Neural cell (in vitro differentiated cells): Measurements from ENCODE around the gene DROSHA. TPM values are rescaled to one million over a fixed set of nuclear protein-coding genes. Genes with fewer than 3 reads are reported as not detected.

Experiments
- H2AFZ ChIP-seq: fragments of 200-600, 300-800 bp; sonication (generic), shearing (Covaris generic); 2 replicates; pipeline ENCODE4 v1.6.0; 2014; ENCODE audit warnings: low read depth, mild to moderate bottlenecking, antibody characterized with exemption, low read length, moderate library complexity
- H3F3A ChIP-seq: fragments of 200-600 bp; shearing (Covaris generic); 2 replicates; pipeline ENCODE4 v1.6.1; 2016; ENCODE audit warnings: mild to moderate bottlenecking, moderate library complexity, mixed read lengths, antibody characterized with exemption, low read length; ENCODE audit not compliant: insufficient read depth, poor library complexity, severe bottlenecking
- H3K27ac ChIP-seq: fragments of 200-600, 300-800 bp; sonication (generic), shearing (Covaris generic); 2 replicates; pipeline ENCODE4 v1.5.1; 2014; ENCODE audit warnings: mild to moderate bottlenecking, low read length, moderate library complexity
- H3K27me3 ChIP-seq: fragments of 300-800, 200-600 bp; sonication (generic), shearing (Covaris generic); 2 replicates; pipeline ENCODE4 v1.6.0; 2014; ENCODE audit warnings: mild to moderate bottlenecking, low read depth, low read length, moderate library complexity; ENCODE audit not compliant: insufficient read depth
- H3K36me3 ChIP-seq: fragments of 300-800, 200-600 bp; sonication (generic), shearing (Covaris generic); 2 replicates; pipeline ENCODE4 v1.5.1; 2014; ENCODE audit warnings: mild to moderate bottlenecking, antibody characterized with exemption, low read length, moderate library complexity; ENCODE audit not compliant: insufficient read depth
- H3K4me2 ChIP-seq: fragments of 300-800, 200-600 bp; sonication (generic), shearing (Covaris generic); 2 replicates; pipeline ENCODE4 v1.6.0; 2014; ENCODE audit warnings: mild to moderate bottlenecking, low read length
- H3K4me3 ChIP-seq: fragments of 300-800, 200-600 bp; sonication (generic), shearing (Covaris generic); 2 replicates; pipeline ENCODE4 v1.5.1; 2014; ENCODE audit warnings: mild to moderate bottlenecking, low read length, moderate library complexity
- H3K79me2 ChIP-seq: fragments of 200-600 bp; shearing (Covaris generic); replicated peaks from 2 replicates; pipeline ENCODE4 v1.6.0; 2014; ENCODE audit warnings: mild to moderate bottlenecking, low read length, moderate library complexity; ENCODE audit not compliant: insufficient read depth
- H3K9ac ChIP-seq: fragments of 300-800, 200-600 bp; sonication (generic), shearing (Covaris generic); 2 replicates; pipeline ENCODE4 v1.6.1; 2016; ENCODE audit warnings: mild to moderate bottlenecking, low read length, mixed read lengths
- H3K9me2 ChIP-seq: fragments of 200-600 bp; shearing (Covaris generic); 2 replicates; pipeline ENCODE4 v1.6.1; 2016; ENCODE audit warnings: mild to moderate bottlenecking, low read length, mixed read lengths; ENCODE audit not compliant: insufficient read depth
- H3K9me3 ChIP-seq: fragments of 200-600, 300-800 bp; sonication (generic), shearing (Covaris generic); 2 replicates; pipeline ENCODE4 v1.6.1; 2016; ENCODE audit warnings: mild to moderate bottlenecking, mixed run types, low read length, moderate library complexity, mixed read lengths
- H4K20me1 ChIP-seq: fragments of 200-600 bp; shearing (Covaris generic); 2 replicates; pipeline ENCODE4 v1.6.1; 2016; ENCODE audit warnings: mild to moderate bottlenecking, mixed run types; ENCODE audit not compliant: insufficient read depth
- CTCF ChIP-seq: fragments of 450-650 bp; IDR thresholded peaks from 2 replicates; pipeline ENCODE4 v1.5.1; 2014; ENCODE audit warnings: antibody characterized with exemption, mild to moderate bottlenecking, moderate library complexity; ENCODE audit not compliant: poor library complexity, severe bottlenecking
- EP300 ChIP-seq: fragments of 450-650 bp; conservative IDR thresholded peaks from 2 replicates; pipeline ENCODE4 v1.6.1; 2014; ENCODE audit warnings: antibody characterized with exemption, mild to moderate bottlenecking, moderate library complexity; ENCODE audit not compliant: poor library complexity, severe bottlenecking
- EZH2 ChIP-seq: fragments of 200-600, 300-800 bp; shearing (Covaris generic), sonication (generic); IDR thresholded peaks from 2 replicates; pipeline ENCODE4 v1.6.1; 2014; ENCODE audit warnings: antibody characterized with exemption, low read length, borderline replicate concordance, mild to moderate bottlenecking; ENCODE audit not compliant: insufficient read depth, poor library complexity, severe bottlenecking
- MXI1 ChIP-seq: fragments of 450-650 bp; conservative IDR thresholded peaks from 2 replicates; pipeline ENCODE4 v1.6.1; 2014; ENCODE audit warnings: antibody characterized with exemption, mild to moderate bottlenecking; ENCODE audit not compliant: poor library complexity, severe bottlenecking
- POLR2AphosphoS5 ChIP-seq: IDR thresholded peaks from 2 replicates; pipeline ENCODE4 v1.6.1; 2012
- RAD21 ChIP-seq: fragments of 450-650 bp; conservative IDR thresholded peaks from 2 replicates; pipeline ENCODE4 v1.6.1; 2014; ENCODE audit warnings: antibody characterized with exemption, mild to moderate bottlenecking, moderate library complexity
- REST ChIP-seq: IDR thresholded peaks from 2 replicates; pipeline ENCODE4 v1.6.1; 2012; ENCODE audit warnings: borderline replicate concordance
- SMC3 ChIP-seq: fragments of 450-650 bp; conservative IDR thresholded peaks from 2 replicates; pipeline ENCODE4 v1.6.1; 2014; ENCODE audit warnings: antibody characterized with exemption, mild to moderate bottlenecking, moderate library complexity; ENCODE audit not compliant: poor library complexity
- TAF1 ChIP-seq: IDR thresholded peaks from 2 replicates; pipeline ENCODE4 v1.6.1; 2012; ENCODE audit warnings: low read depth
- polyA plus RNA-seq: library from polyadenylated mRNA; depleted of rRNA; stranded (reverse); fragments of >200 nt; gene quantifications from 2 replicates; pipeline ENCODE4 v1.2.3, GENCODE V29; 2014

The DROSHA gene
- polyA plus RNA-seq, 1 donor from 2014 or later = 88.5 TPM

- H3K9me2 ChIP-seq = no peaks in the 10 kb centered on the region
- no peak overlapping the region for H2AFZ ChIP-seq
- TF ChIP-seq POLR2AphosphoS5 = no peak
- TF ChIP-seq EZH2 = no peak
- TF ChIP-seq CTCF = no peak
- TF ChIP-seq RAD21 = no peak
- no peak for TF ChIP-seq TAF1
- TF ChIP-seq MXI1 = no peak
- TF ChIP-seq REST = no peak
- no peak for TF ChIP-seq EP300
- TF ChIP-seq SMC3 = no peak
- no peaks in the 10 kb centered on the region for H3K9me3 ChIP-seq
- H3K4me3 ChIP-seq = no peak overlapping the region
- no peak overlapping the region for H3K27ac ChIP-seq
- no peaks in the 10 kb centered on the region for H3K79me2 ChIP-seq
- H4K20me1 ChIP-seq = no peaks in the 10 kb centered on the region
- no peak overlapping the region for H3K4me2 ChIP-seq
- no peaks in the 10 kb centered on the region for H3K27me3 ChIP-seq
- H3K36me3 ChIP-seq = peaks cover 23% of the 10 kb centered on the region
- H3F3A ChIP-seq = no peaks in the 10 kb centered on the region
- H3K9ac ChIP-seq = no peak overlapping the region
Observed at GRCh38 chr5:31465291-31465690, 66.6 kb downstream of the DROSHA start.

- Histone ChIP-seq H3F3A (no peaks in the 10 kb centered on the region), H3K4me2 (no peak overlapping the region), H4K20me1 (no peaks in the 10 kb centered on the region), H3K27me3 (no peaks in the 10 kb centered on the region), H2AFZ (no peak overlapping the region), H3K4me3 (no peak overlapping the region), H3K27ac (no peak overlapping the region), H3K9me2 (no peaks in the 10 kb centered on the region), H3K36me3 (peaks cover 23% of the 10 kb centered on the region), H3K79me2 (no peaks in the 10 kb centered on the region), H3K9me3 (no peaks in the 10 kb centered on the region), H3K9ac (no peak overlapping the region)
- TF ChIP-seq EP300 = no peak
- TF ChIP-seq POLR2AphosphoS5 = no peak
- no peak for TF ChIP-seq SMC3
- TF ChIP-seq RAD21 = no peak
- TF ChIP-seq EZH2 = no peak
- no peak for TF ChIP-seq MXI1
- no peak for TF ChIP-seq CTCF
- no peak for TF ChIP-seq REST
- no peak for TF ChIP-seq TAF1
Observed at GRCh38 chr5:31464081-31464480, 67.8 kb downstream of the DROSHA start.
